ENCODE measurements around the gene TGM6.
A peak's percentile ranks its signal among the peaks of the same experiment; 100 is the strongest.

The TGM6 gene

DNA sequence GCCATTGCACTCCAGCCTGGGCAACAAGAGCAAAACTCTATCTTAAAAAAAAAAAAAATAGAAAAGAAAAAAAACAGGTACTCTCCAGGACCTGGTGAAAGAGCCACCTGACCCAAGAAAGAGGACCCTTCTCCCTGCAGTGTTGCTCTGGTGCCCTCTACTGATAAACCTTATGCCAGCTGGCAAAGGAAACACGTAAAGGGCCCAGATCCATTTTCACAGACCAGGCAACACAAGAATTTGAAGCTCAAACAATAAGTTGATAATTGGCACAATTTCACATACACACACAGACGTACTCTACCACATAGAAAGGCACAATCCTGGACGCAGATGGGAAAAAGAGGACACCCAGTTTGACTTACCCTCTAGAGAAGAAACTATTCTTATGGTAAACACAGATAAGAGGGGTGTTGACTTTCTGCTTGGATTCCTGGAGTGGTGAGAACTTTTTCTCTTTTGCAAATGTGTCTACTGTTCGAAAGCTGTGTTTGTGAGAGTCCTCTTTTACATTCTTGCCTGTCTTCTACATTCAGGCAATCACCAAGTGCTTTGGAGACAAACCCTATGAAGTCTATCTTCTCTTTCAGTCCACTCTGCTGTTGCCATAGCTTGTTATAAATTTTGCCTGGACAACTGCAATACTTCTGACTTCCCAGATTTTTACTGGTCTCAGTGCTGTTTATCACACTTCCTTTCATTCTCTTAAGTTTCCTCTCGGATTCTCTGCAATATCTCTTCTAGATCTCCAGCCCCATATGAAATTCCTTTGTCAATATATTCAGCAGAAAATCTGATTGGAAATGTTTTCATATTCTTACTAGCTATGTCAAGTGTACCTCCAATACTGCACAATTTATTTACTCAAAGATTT is 96.3 kb downstream of the TGM6 start:
- no peak for DNase-seq (ENCODE audit: low read depth)
- H3K4me3 ChIP-seq (ENCODE audit: low read depth, low read length): no peak overlapping the region
- peak; percentile 9 for TF ChIP-seq CTCF (conservative IDR thresholded peaks at IDR 0.05; ENCODE audit: low read depth, low read length)

DNA sequence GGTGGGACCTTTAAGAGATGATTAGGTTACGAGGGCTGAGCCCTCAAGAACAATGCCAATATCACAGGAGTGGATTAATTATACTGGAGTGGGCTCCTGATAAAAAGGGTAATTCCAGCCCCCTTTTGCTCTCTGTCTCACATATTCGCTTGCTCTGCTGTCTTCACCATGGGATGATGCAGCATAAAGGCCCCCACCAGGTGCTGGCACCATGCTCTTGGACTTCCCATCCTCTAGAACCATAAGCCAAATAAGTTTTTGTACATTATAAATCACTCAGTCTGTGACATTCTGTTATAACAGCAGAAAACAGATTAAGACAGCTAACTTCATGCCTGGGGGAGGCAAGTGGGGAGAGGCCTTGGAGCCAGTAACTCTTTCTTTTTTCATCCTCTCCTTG is 99.7 kb downstream of the TGM6 start:
- DNase-seq (ENCODE audit: low read depth): no peak
- no peak for TF ChIP-seq CTCF (conservative IDR thresholded peaks at IDR 0.05; ENCODE audit: low read depth, low read length)
- H3K4me3 ChIP-seq (ENCODE audit: low read depth, low read length): no peak overlapping the region

Measured in choroid plexus epithelial cell (primary cell).